Measurements from ENCODE around the gene ITPR3. TPM values are rescaled to one million over a fixed set of nuclear protein-coding genes. Genes with fewer than 3 reads are reported as not detected.

Gene ITPR3
- total RNA-seq, 2 experiments from 2014 or later = 54.2 to 55.1 TPM

- Mint-ChIP-seq H3K4me3 (no peak overlapping the region), H3K4me1 (peaks cover 6% of the 10 kb centered on the region), H3K36me3 (ENCODE audit: low read depth) (peaks cover 3% of the 10 kb centered on the region), H3K27me3 (peaks cover 18% of the 10 kb centered on the region), H3K27ac (no peak overlapping the region), H3K9me3 (no peaks in the 10 kb centered on the region)
- DNase-seq = no peak
- POLR2A ChIA-PET = interaction anchor here (0.9 to 3.5 kb wide), 8 partner anchors 10 to 217 kb away, joined by 3 to 29 read pairs (median 4); partner anchors contain the start of genes ITPR3 and UQCC2
- CTCF ChIA-PET = interaction anchor here (0.6 to 3.5 kb wide), 30 partner anchors 9 to 357 kb away, joined by 3 to 34 read pairs (median 4); partner anchors contain the start of genes BAK1, ITPR3, SYNGAP1 and UQCC2
These were observed 13.9 kb upstream of the ITPR3 start for GRCh38 chr6:33607126-33607783.

GRCh38 chr6:33607784-33608161, 13.3 kb upstream of the ITPR3 start:
- H3K36me3 Mint-ChIP-seq (ENCODE audit: low read depth) = peaks cover 3% of the 10 kb centered on the region
- H3K4me1 Mint-ChIP-seq = peaks cover 6% of the 10 kb centered on the region
- H3K4me3 Mint-ChIP-seq = no peak overlapping the region
- H3K9me3 Mint-ChIP-seq = no peaks in the 10 kb centered on the region
- peaks cover 16% of the 10 kb centered on the region for H3K27me3 Mint-ChIP-seq
- H3K27ac Mint-ChIP-seq = no peak overlapping the region
- peak; percentile 67 for DNase-seq
- ChIA-PET POLR2A (interaction anchor here (0.9 to 3.5 kb wide), 8 partner anchors 11 to 217 kb away, joined by 3 to 29 read pairs (median 4); partner anchors contain the start of genes ITPR3 and UQCC2), CTCF (interaction anchor here (0.7 to 3.5 kb wide), 32 partner anchors 9 to 358 kb away, joined by 3 to 34 read pairs (median 4); partner anchors contain the start of genes BAK1, ITPR3, UQCC2 and ZBTB9)

- ChIA-PET CTCF (interaction anchor here (1.0 to 3.5 kb wide), 7 partner anchors 13 to 154 kb away, joined by 3 to 29 read pairs (median 17); partner anchors contain the start of genes BAK1, ITPR3 and ZBTB9), POLR2A (interaction anchor here (3.5 kb wide), 1 partner anchor 12 kb away, joined by 29 read pairs; the partner anchor contains the start of gene ITPR3)
- no peaks in the 10 kb centered on the region for H3K9me3 Mint-ChIP-seq
- H3K27me3 Mint-ChIP-seq = peaks cover 12% of the 10 kb centered on the region
- no peak overlapping the region for H3K27ac Mint-ChIP-seq
- peaks cover 3% of the 10 kb centered on the region for H3K36me3 Mint-ChIP-seq (ENCODE audit: low read depth)
- H3K4me1 Mint-ChIP-seq = peaks cover 6% of the 10 kb centered on the region
- H3K4me3 Mint-ChIP-seq = no peak overlapping the region
- DNase-seq = no peak
These were observed 12.1 kb upstream of the ITPR3 start for GRCh38 chr6:33609019-33609418.

- no peak overlapping the region for H3K4me3 Mint-ChIP-seq
- H3K9me3 Mint-ChIP-seq = no peaks in the 10 kb centered on the region
- POLR2A ChIA-PET = no interaction called here
- H3K36me3 Mint-ChIP-seq (ENCODE audit: low read depth) = peaks cover 3% of the 10 kb centered on the region
- CTCF ChIA-PET = interaction anchor here (1.0 to 3.5 kb wide), 2 partner anchors 19 to 28 kb away, joined by 3 to 29 read pairs; partner anchors contain the start of gene BAK1
- H3K4me1 Mint-ChIP-seq = peaks cover 6% of the 10 kb centered on the region
- H3K27ac Mint-ChIP-seq = no peak overlapping the region
- DNase-seq = no peak
- peaks cover 12% of the 10 kb centered on the region for H3K27me3 Mint-ChIP-seq
These were observed 11.6 kb upstream of the ITPR3 start for GRCh38 chr6:33609528-33609927.

- Mint-ChIP-seq H3K4me1 (peaks cover 6% of the 10 kb centered on the region), H3K27ac (no peak overlapping the region)
These were observed 11.1 kb upstream of the ITPR3 start for GRCh38 chr6:33610067-33610466.

GRCh38 chr6:33610779-33611732, 10.1 kb upstream of the ITPR3 start:
- Mint-ChIP-seq H3K27ac (no peak overlapping the region), H3K4me3 (no peak overlapping the region), H3K36me3 (ENCODE audit: low read depth) (no peaks in the 10 kb centered on the region), H3K27me3 (peaks cover 5% of the 10 kb centered on the region), H3K9me3 (no peaks in the 10 kb centered on the region), H3K4me1 (peaks cover 6% of the 10 kb centered on the region)
- no peak for DNase-seq
- ChIA-PET POLR2A (interaction anchor here (3.4 kb wide), 1 partner anchor 11 kb away, joined by 12 read pairs; the partner anchor contains the start of gene ITPR3), CTCF (interaction anchor here (1.0 to 1.4 kb wide), 2 partner anchors 23 to 89 kb away, joined by 3 to 5 read pairs; no protein-coding TSS in a partner anchor)

More at GRCh38 chr6:33610067-33610466, 11.1 kb upstream of the ITPR3 start:
- H3K27me3 Mint-ChIP-seq = peaks cover 9% of the 10 kb centered on the region
- ChIA-PET POLR2A (no interaction called here), CTCF (interaction anchor here (1.0 kb wide), 1 partner anchor 20 kb away, joined by 3 read pairs; no protein-coding TSS in a partner anchor)
- peaks cover 2% of the 10 kb centered on the region for H3K36me3 Mint-ChIP-seq (ENCODE audit: low read depth)
- H3K4me3 Mint-ChIP-seq = no peak overlapping the region
- no peaks in the 10 kb centered on the region for H3K9me3 Mint-ChIP-seq
- no peak for DNase-seq

- H3K27ac Mint-ChIP-seq = no peak overlapping the region
- H3K9me3 Mint-ChIP-seq = no peaks in the 10 kb centered on the region
- no peak for DNase-seq
- POLR2A ChIA-PET = interaction anchor here (3.4 kb wide), 1 partner anchor 9 kb away, joined by 12 read pairs; the partner anchor contains the start of gene ITPR3
- H3K36me3 Mint-ChIP-seq (ENCODE audit: low read depth) = no peaks in the 10 kb centered on the region
- CTCF ChIA-PET = interaction anchor here (1.1 kb wide), 1 partner anchor 97 kb away, joined by 4 read pairs; no protein-coding TSS in a partner anchor
- peaks cover 5% of the 10 kb centered on the region for H3K27me3 Mint-ChIP-seq
- no peak overlapping the region for H3K4me3 Mint-ChIP-seq
- H3K4me1 Mint-ChIP-seq = peaks cover 7% of the 10 kb centered on the region
These were observed 7.9 kb upstream of the ITPR3 start for GRCh38 chr6:33613146-33613794.

- peaks cover 5% of the 10 kb centered on the region for H3K27me3 Mint-ChIP-seq
- H3K4me1 Mint-ChIP-seq = peaks cover 9% of the 10 kb centered on the region
- no peak overlapping the region for H3K27ac Mint-ChIP-seq
- no peak for DNase-seq
- no peak overlapping the region for H3K4me3 Mint-ChIP-seq
- POLR2A ChIA-PET = interaction anchor here (3.4 kb wide), 1 partner anchor 8 kb away, joined by 12 read pairs; the partner anchor contains the start of gene ITPR3
- CTCF ChIA-PET = interaction anchor here (1.1 to 1.8 kb wide), 3 partner anchors 16 to 98 kb away, joined by 3 to 4 read pairs (median 4); partner anchors contain the start of genes BAK1 and UQCC2
- no peaks in the 10 kb centered on the region for H3K9me3 Mint-ChIP-seq
- no peaks in the 10 kb centered on the region for H3K36me3 Mint-ChIP-seq (ENCODE audit: low read depth)
These were observed 7.3 kb upstream of the ITPR3 start for GRCh38 chr6:33613795-33614168.

GRCh38 chr6:33616113-33616512, 5.0 kb upstream of the ITPR3 start:
- no peaks in the 10 kb centered on the region for H3K9me3 Mint-ChIP-seq
- H3K27me3 Mint-ChIP-seq = peaks cover 2% of the 10 kb centered on the region
- no peak for DNase-seq
- H3K27ac Mint-ChIP-seq = no peak overlapping the region
- ChIA-PET POLR2A (interaction anchor here (0.8 kb wide), 1 partner anchor 95 kb away, joined by 3 read pairs; the partner anchor contains the start of gene UQCC2), CTCF (interaction anchor here (2.4 kb wide), 1 partner anchor 9 kb away, joined by 9 read pairs; no protein-coding TSS in a partner anchor)
- no peak overlapping the region for H3K4me3 Mint-ChIP-seq
- peaks cover 24% of the 10 kb centered on the region for H3K4me1 Mint-ChIP-seq
- no peaks in the 10 kb centered on the region for H3K36me3 Mint-ChIP-seq (ENCODE audit: low read depth)

- Mint-ChIP-seq H3K27me3 (peaks cover 2% of the 10 kb centered on the region), H3K4me1 (peaks cover 24% of the 10 kb centered on the region), H3K4me3 (no peak overlapping the region), H3K27ac (no peak overlapping the region), H3K9me3 (no peaks in the 10 kb centered on the region), H3K36me3 (ENCODE audit: low read depth) (no peaks in the 10 kb centered on the region)
- no peak for DNase-seq
- POLR2A ChIA-PET = interaction anchor here (0.8 kb wide), 1 partner anchor 94 kb away, joined by 3 read pairs; the partner anchor contains the start of gene UQCC2
- CTCF ChIA-PET = interaction anchor here (2.4 kb wide), 1 partner anchor 10 kb away, joined by 9 read pairs; no protein-coding TSS in a partner anchor
These were observed 4.2 kb upstream of the ITPR3 start for GRCh38 chr6:33616913-33617312.

GRCh38 chr6:33619166-33619840, 1.8 kb upstream of the ITPR3 start:
- Mint-ChIP-seq H3K4me3 (peak overlapping the region; percentile 94), H3K36me3 (ENCODE audit: low read depth) (peaks cover 11% of the 10 kb centered on the region), H3K27me3 (no peaks in the 10 kb centered on the region), H3K9me3 (no peaks in the 10 kb centered on the region), H3K27ac (peak overlapping the region; percentile 93), H3K4me1 (peaks cover 46% of the 10 kb centered on the region)
- no peak for DNase-seq
- CTCF ChIA-PET = interaction anchor here (0.7 to 1.6 kb wide), 2 partner anchors 12 kb away, joined by 3 to 8 read pairs; no protein-coding TSS in a partner anchor
- POLR2A ChIA-PET = interaction anchor here (0.7 to 3.9 kb wide), 5 partner anchors 12 to 92 kb away, joined by 3 to 29 read pairs (median 4); no protein-coding TSS in a partner anchor
